HG02642 (cell line): ENCODE results near the gene CPTP.
A peak's percentile ranks its signal among the peaks of the same experiment; 100 is the strongest.
"Not testable (repeated sequence)": the region's sequence is repeated elsewhere in the genome, so short reads cannot be mapped to it uniquely, and the experiment has no call there.

Source experiments
- ATAC-seq: cut with Tn5 transposase; IDR thresholded peaks from one replicate; pipeline ENCODE4 v1.9.1; 2021; ENCODE audit warnings: mild to moderate bottlenecking; ENCODE audit not compliant: unreplicated experiment, poor library complexity

Gene CPTP

GRCh38 chr1:1359308-1359663 is 34.7 kb downstream of the CPTP start:
- ATAC-seq, result no peak

DNA sequence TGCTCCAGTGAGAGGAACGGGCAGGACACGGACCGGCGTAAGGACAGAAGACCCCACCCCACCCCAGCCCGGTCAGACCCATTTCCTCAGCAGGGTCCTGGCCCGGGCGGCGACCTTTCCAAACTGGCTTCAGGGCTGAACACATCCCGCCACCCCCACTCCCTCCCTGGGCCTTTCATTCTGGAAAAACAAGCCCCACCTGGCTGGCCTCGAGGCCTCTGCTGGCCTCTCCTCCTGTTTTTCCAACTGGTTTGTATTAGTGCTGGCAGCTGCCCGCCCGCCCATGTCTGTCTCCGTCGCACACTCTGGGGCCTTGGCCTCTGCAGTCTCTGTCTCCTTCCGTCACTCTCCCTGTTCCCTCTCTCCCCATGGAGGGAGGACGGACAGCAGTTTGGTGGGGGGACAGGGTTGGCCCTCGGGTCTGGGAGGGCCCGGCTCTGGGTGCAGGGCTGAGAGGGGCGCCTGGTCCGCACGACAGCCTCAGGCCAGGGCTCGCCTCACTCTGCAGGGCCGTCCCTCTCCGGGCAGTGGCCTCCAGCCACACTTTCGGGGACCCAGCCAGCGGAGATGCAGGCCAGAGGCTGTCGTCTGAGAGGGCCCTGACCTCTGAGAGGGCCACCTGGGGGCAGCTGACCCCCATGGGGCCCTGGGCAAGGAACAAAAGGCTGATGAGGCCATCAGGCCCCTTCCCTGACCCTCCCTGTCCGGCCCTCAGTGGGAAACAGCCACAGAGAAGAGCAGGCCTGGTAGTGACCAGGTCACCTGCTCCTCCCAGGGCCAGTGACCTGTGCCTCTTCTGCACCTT is 35.3 kb downstream of the CPTP start:
- ATAC-seq, result no peak

DNA sequence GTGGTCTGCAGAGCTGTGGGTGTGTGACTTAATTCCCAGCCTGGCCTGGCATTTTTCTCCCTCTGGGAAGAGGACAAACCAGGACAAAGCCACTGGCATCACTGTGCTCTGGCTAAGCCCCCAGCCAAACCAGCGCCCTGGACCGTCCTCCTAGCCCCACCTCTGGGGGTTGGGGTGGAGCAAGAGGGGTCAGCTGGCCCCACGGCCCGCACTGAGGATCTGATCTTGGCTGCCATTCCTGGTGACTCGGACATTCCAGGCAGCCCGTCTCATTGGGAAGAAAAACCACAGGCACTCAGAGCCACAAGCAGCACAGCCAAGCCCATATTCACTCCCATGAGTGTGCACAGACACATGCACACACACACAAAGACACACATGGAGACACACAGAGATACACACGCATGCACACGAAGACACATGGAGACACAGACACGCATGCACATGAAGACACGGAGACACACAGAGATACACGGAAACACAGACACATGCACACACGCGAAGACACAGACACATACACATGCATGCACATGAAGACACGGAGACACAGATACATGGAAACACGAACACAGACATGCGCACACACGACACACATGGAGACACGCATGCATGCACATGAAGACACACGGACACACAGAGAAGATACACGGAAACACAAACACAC is 36.0 kb downstream of the CPTP start:
- no peak for ATAC-seq

- no peak for ATAC-seq
Measured at GRCh38 chr1:1361233-1361981, 36.8 kb downstream of the CPTP start.

DNA sequence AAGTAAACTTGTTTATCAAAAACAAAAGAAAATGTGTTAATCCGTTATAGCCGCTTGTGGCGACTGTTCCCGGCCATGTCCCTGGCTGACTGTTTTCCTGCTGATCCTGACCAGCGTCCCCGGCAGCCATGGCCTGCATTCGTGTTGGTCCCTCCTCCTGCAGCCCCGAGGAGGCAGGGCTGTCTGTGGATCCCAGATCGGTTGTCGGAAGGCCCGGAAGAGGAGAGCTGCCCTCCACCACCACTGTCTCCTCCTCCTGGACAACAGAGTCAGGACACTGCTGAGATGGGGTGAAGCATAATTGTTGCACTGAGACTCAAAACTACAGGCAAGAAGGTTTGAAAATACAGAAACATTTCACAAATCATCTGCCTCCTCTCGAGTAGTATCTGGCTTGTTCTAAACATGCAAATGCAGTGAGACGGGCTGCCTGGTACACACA is 37.4 kb downstream of the CPTP start:
- no peak for ATAC-seq

DNA sequence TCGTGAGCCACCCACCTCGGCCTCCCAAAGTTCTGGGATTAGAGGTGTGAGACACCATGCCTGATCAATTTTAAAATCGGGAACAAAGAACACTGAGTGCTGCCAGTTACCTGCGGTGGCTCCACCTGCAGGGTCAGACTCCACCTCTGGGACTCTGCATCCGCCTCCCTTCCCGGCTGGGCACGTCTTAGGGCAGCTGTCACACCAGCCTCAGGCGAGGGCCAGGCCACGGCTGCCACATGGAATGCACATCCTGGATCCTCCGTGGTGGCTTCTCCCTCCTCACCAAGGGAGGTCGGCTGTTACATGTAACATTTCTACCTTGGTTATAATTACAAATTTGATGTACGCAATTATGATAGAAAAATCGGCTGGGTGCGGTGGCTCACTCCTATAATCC is 39.7 kb downstream of the CPTP start:
- no peak for ATAC-seq

DNA sequence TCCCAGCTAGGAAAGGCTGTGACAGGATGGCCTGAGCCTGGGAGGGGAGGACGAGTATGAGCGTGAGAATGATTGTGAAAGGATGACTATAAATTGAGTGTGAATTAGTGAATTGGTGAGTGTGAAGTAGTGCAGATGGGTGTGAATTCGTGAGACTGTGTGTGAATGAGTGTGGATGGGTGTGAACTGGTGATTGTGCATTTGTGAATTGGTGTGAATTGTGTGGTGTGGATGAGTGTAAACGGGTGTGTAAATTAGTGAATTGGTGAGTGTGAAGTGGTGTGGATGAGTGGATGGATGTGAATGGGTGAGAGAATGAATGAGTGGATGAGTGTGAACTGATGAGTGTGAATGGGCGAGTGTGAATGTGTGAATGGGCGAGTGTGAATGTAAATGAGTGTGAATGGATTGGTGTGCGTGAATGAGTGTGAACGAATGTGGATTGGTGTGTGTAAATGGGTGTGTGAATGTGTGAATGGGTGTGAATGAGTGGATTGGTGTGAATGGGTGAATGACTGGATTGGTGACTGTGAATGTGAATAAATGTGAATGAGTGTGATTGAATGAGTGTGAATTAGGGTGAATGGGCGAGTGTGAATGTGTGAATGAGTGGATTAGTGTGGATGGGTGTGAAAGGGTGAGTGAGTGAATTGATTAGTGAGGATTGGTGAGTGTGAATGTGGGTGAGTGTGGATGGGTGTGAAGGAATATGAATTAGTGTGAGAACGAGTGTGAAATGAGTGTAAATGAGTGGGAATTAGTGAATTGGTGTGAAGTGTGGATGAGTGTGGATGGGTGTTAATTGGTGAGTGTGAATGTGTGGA is 41.5 kb downstream of the CPTP start:
- no peak for ATAC-seq

DNA sequence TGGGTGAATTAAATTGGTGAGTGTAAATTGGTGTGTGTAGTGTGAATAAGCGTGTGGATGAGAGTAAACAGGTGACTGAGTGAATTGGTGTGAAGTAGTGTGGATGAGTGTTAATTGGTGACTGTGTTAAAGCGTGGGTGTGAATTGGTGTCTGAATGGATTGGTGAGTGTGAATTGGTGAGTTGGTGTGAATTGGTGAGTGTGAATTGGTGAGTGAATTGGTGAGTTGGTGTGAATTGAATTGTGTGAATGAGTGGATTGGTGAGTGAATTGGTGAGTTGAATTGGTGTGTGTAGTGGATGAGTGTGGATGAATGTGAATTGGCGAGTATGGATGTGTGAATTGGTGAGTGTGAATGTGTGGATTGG is 42.1 kb downstream of the CPTP start:
- ATAC-seq, result no peak

- no peak for ATAC-seq
Measured at GRCh38 chr1:1367315-1367714, 42.7 kb downstream of the CPTP start.

GRCh38 chr1:1370094-1370493 is 45.5 kb downstream of the CPTP start:
- not testable (repeated sequence) for ATAC-seq

- ATAC-seq, result no peak
Measured at GRCh38 chr1:1370771-1371300, 46.2 kb downstream of the CPTP start.

- no peak for ATAC-seq
Measured at GRCh38 chr1:1371364-1371745, 46.8 kb downstream of the CPTP start.

DNA sequence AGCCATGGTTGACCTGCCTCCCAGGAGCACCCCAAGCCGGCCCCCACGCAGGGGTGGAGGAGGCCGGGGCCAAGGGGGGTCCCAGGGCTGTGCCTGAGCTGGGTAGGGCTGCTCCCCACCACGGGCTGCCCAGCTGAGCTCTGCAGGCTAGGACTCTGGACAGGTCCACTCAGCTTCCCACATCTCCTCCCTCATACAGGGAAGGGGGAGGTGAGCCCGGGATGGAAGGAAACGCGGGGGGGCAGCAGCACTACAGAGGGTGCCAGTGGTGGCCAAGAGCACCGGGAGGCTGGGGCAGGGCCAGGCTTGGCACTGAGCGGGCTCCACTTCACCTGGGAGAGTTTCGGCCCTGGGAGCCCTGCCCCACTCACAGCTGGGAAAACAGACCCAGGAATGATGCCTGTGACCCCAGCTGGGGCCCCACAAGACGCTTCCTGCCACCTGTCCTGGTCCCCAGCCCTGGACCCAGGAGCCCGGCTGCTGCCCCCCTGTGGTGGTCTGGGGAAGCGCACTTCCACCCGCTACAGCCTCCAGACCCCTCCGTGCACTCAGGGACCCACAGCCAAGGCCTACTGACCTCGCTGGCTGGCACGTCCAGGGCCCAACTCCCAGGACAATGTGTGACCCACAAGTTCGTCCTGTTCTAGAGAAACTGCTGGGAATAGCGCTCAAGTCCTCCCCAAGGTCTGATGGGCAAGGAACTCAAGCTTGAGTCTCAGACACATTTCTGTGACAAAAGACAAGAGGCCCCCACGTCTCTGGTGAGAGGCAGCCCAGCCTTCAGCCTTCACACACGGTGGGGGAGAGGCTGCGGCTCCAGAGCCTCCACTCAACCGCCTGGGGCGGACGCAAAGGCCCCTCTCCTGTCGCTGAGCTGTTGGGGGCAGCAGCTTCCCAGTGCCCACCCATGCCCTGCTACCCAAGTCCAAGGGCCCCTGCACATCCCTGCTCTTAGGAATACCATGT is 47.4 kb downstream of the CPTP start:
- no peak for ATAC-seq

DNA sequence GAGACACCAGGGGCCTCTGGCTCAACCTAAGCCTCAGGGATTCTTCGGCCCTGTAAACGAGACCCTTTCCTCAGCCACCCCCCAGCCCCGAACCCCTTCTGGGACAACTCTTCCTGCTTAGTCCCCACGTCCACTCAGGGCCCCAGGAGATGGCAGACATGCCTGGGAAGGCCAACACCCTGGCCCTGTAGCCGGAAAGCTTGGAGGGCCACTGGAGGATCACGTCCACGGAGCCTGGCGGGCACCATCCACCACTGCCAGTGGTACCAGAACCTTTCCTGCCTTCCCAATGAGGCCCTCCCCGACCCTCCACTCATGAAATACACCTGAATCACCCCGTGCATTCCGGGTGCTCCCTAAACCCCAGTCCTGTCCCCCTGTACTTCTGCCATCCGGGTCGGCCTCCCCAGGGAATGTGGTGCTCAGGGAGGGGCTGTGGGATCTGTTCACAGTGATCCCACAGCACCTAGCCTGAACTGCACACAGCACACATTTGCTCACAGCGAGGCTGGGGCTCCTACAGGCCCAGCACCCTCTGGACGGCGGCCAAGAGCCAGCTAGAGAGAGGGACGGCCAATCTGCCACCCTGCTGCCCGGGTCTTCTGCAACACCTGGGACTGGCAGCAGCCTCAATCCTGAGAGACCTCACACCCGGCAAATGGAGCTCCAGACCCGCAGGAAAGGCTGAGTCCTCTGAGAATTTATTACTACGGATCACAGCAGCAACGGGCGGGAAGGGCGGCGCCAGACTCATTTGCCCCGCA is 48.6 kb downstream of the CPTP start:
- no peak for ATAC-seq

GRCh38 chr1:1373815-1374588 is 49.4 kb downstream of the CPTP start:
- no peak for ATAC-seq

GRCh38 chr1:1374589-1374928 is 50.0 kb downstream of the CPTP start:
- ATAC-seq, result peak; percentile 8

GRCh38 chr1:1374929-1375662 is 50.5 kb downstream of the CPTP start, which contains the start of gene AURKAIP1:
AURKAIP1 (minus strand) TSS chr1:1375207; CDS start chr1:1374756, 451 bp downstream.
- peak; percentile 85 for ATAC-seq
